K562 (cell line): ENCODE data around the gene SLC6A6. TPM values are rescaled to one million over a fixed set of nuclear protein-coding genes. Genes with fewer than 3 reads are reported as not detected.

Experiments
- ASH1L ChIP-seq: fragments of 450-650 bp; IDR thresholded peaks from 2 replicates; pipeline ENCODE4 v1.6.1; 2018; ENCODE audit warnings: borderline replicate concordance, mild to moderate bottlenecking, low read depth; ENCODE audit not compliant: partially characterized antibody
- ATF7 ChIP-seq: fragments of 450-650 bp; IDR thresholded peaks from 2 replicates; pipeline ENCODE4 v1.7.1; 2014; ENCODE audit warnings: mild to moderate bottlenecking, moderate library complexity
- MEF2A ChIP-seq: IDR thresholded peaks from 2 replicates; pipeline ENCODE4 v1.6.1; 2011; ENCODE audit warnings: low read depth, mild to moderate bottlenecking, low read length, moderate library complexity; ENCODE audit not compliant: control insufficient read depth
- MTA2 ChIP-seq: fragments of 450-650 bp; IDR thresholded peaks from 2 replicates; pipeline ENCODE4 v1.6.1; 2016; ENCODE audit warnings: low read depth
- NFYB ChIP-seq: IDR thresholded peaks from 2 replicates; pipeline ENCODE4 v1.6.1; 2011; ENCODE audit warnings: mild to moderate bottlenecking, moderate library complexity; ENCODE audit not compliant: insufficient read length; ENCODE audit errors: extremely low read depth
- NR2C2 ChIP-seq, 2 experiments: fragments of 200-800 bp in 1 of 2; sonication (Bioruptor generic) in 1 of 2; sonication (generic) in 1 of 2; formaldehyde crosslinking in 1 of 2; IDR thresholded peaks; 2 replicates each; pipeline versions ENCODE4 v1.6.1 to v1.8.0; 2016 to 2022; ENCODE audit warnings: mild to moderate bottlenecking in 1 of 2, missing compliant biosample characterization in 1 of 2, missing genetic modification characterization in 1 of 2, missing genetic modification reagents in 1 of 2
- SIN3A ChIP-seq, 2 experiments: fragments of 150-350 bp in 1 of 2; IDR thresholded peaks; 2 replicates each; pipeline ENCODE4 v1.6.1; 2011 to 2016; ENCODE audit warnings: borderline replicate concordance in 2 of 2, low read depth in 2 of 2, low read length in 2 of 2, mild to moderate bottlenecking in 2 of 2, moderate library complexity in 2 of 2; ENCODE audit not compliant: control insufficient read depth in 1 of 2
- SMARCA5 ChIP-seq: fragments of 450-650 bp; IDR thresholded peaks from 2 replicates; pipeline ENCODE4 v1.6.1; 2016
- SP1 ChIP-seq: sonication (generic); formaldehyde crosslinking; IDR thresholded peaks from 2 replicates; pipeline ENCODE4 v1.8.1; 2022; ENCODE audit warnings: mild to moderate bottlenecking, missing genetic modification reagents
- TBL1XR1 ChIP-seq, 2 experiments: IDR thresholded peaks; 2 replicates each; pipeline ENCODE4 v1.6.1; 2012; ENCODE audit warnings: improper control_type of control experiment in 2 of 2, low read length in 2 of 2, mild to moderate bottlenecking in 1 of 2
- ZKSCAN1 ChIP-seq: fragments of 150-350 bp; IDR thresholded peaks from 2 replicates; pipeline ENCODE4 v1.6.1; 2016; ENCODE audit warnings: low read depth, low read length
- ZNF263 ChIP-seq: sonication (generic); formaldehyde crosslinking; IDR thresholded peaks from 2 replicates; pipeline ENCODE4 v1.8.0; 2022; ENCODE audit warnings: mild to moderate bottlenecking, missing genetic modification reagents, borderline replicate concordance
- ZZZ3 ChIP-seq: fragments of 450-650 bp; IDR thresholded peaks from 2 replicates; pipeline ENCODE4 v1.6.1; 2016; ENCODE audit warnings: antibody characterized with exemption, mild to moderate bottlenecking, moderate library complexity
- polyA plus RNA-seq, 8 experiments: library from polyadenylated mRNA; depleted of rRNA in 4 of 8; stranded (reverse) in 5 of 8; unstranded in 3 of 8; fragments of >200 nt; fragmentation: Nextera tagmentation in 2 of 8; fragmentation: Illumina TruSeq in 1 of 8; extraction: Ambion mirVana in 2 of 8; extraction: Trizol in 1 of 8; gene quantifications; 2 replicates each; pipeline versions ENCODE4 v1.2.1 to v1.2.3, GENCODE V29; 2011 to 2014; ENCODE audit warnings: inconsistent platforms in 1 of 8, missing spikeins in 1 of 8
- total RNA-seq, 7 experiments: library from RNA; depleted of rRNA in 6 of 7; stranded (reverse); fragments of >200 nt in 6 of 7; fragmentation: Illumina TruSeq in 2 of 7; extraction: Trizol in 2 of 7; gene quantifications; 2 replicates each; pipeline versions ENCODE4 v1.2.1 to v1.2.3, GENCODE V29; 2011 to 2021; ENCODE audit warnings: low replicate concordance in 1 of 7
- TF ChIP-seq, protein P1 (sequence below): sonication (generic); formaldehyde crosslinking; IDR thresholded peaks from 2 replicates; pipeline ENCODE4 v1.9.0; 2022; ENCODE audit warnings: mild to moderate bottlenecking, missing genetic modification reagents
- TF ChIP-seq, protein P2 (sequence below): sonication (generic); formaldehyde crosslinking; IDR thresholded peaks from 2 replicates; pipeline ENCODE4 v1.8.1; 2023; ENCODE audit warnings: mild to moderate bottlenecking, missing genetic modification reagents, moderate library complexity
- TF ChIP-seq, protein P3 (sequence below), 2 experiments: IDR thresholded peaks; 2 replicates each; pipeline ENCODE4 v1.6.1; 2012; ENCODE audit warnings: improper control_type of control experiment in 2 of 2, low read depth in 2 of 2, low read length in 2 of 2, borderline replicate concordance in 1 of 2
- TF ChIP-seq, protein P4 (sequence below): sonication (generic); formaldehyde crosslinking; IDR thresholded peaks from 2 replicates; pipeline ENCODE4 v1.8.0; 2023; ENCODE audit warnings: mild to moderate bottlenecking, missing genetic modification reagents

Gene SLC6A6
- total and polyA plus RNA-seq, 9 of the 15 experiments (the other 6 are each of a cell fraction or from before 2014, with no cell fraction given): 12.3 to 203 (median 93.2) TPM

DNA sequence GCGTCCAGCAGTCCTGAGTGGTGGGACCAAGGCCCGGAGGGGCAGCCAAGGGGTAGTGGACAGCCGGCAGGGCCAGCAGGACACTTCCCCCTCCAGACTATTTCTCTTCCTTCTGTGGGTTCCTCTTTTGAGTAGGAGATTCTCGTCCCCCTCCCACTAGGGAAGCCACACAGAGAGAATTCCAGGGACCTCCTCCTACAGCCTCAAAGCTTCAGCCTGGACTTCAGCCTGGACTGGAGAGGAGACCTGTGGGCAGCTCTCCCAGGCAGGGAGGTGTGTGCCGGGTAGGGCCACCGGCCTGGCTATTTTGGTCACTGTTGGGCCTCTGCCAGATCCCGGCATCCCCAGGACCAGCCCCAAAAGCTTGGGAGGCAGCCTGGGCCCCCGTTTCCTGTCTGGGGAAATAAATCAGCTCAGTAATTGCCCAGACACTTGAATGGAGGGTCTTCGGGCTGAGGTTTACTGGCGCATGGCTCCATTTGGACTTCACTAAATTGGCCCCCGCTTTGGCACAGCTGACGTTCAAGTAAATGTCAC lies 1.3 kb downstream of the SLC6A6 start (continued):
- TF ChIP-seq, protein P1, sequence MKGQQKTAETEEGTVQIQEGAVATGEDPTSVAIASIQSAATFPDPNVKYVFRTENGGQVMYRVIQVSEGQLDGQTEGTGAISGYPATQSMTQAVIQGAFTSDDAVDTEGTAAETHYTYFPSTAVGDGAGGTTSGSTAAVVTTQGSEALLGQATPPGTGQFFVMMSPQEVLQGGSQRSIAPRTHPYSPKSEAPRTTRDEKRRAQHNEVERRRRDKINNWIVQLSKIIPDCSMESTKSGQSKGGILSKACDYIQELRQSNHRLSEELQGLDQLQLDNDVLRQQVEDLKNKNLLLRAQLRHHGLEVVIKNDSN (CRISPR knock-in tag): no peak
- TF ChIP-seq ZKSCAN1 (0 out of 2 replicates have a peak, but pooled peaks have one; percentile 29), ATF7 (no peak), MTA2 (no peak), ZNF263 (CRISPR knock-in tag) (0 out of 2 replicates have a peak, but pooled peaks have one; percentile 6), SIN3A (IDR thresholded peaks at IDR 0.05; ENCODE audit: borderline replicate concordance in 2 of 2, control insufficient read depth in 1 of 2, low read depth in 2 of 2, low read length in 2 of 2) (0 out of 4 replicates have a peak, but pooled peaks of 1 of the 2 experiments have one; percentile 38), SMARCA5 (no peak), SP1 (peak; percentile 68; the same call in 1 of the 2 replicates), ASH1L (no peak), TBL1XR1 (IDR thresholded peaks at IDR 0.05; ENCODE audit: low read length in 2 of 2) (0 out of 4 replicates have a peak, but pooled peaks of 1 of the 2 experiments have one; percentile 2), NR2C2 (CRISPR knock-in tag; IDR thresholded peaks at IDR 0.05) (no peak), NR2C2 (tag; IDR thresholded peaks at IDR 0.05) (no peak), NFYB (no peak), ZZZ3 (no peak), MEF2A (0 out of 2 replicates have a peak, but pooled peaks have one; percentile 30)
- TF ChIP-seq, protein P2, sequence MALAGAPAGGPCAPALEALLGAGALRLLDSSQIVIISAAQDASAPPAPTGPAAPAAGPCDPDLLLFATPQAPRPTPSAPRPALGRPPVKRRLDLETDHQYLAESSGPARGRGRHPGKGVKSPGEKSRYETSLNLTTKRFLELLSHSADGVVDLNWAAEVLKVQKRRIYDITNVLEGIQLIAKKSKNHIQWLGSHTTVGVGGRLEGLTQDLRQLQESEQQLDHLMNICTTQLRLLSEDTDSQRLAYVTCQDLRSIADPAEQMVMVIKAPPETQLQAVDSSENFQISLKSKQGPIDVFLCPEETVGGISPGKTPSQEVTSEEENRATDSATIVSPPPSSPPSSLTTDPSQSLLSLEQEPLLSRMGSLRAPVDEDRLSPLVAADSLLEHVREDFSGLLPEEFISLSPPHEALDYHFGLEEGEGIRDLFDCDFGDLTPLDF (CRISPR knock-in tag): no peak
- TF ChIP-seq, protein P3, sequence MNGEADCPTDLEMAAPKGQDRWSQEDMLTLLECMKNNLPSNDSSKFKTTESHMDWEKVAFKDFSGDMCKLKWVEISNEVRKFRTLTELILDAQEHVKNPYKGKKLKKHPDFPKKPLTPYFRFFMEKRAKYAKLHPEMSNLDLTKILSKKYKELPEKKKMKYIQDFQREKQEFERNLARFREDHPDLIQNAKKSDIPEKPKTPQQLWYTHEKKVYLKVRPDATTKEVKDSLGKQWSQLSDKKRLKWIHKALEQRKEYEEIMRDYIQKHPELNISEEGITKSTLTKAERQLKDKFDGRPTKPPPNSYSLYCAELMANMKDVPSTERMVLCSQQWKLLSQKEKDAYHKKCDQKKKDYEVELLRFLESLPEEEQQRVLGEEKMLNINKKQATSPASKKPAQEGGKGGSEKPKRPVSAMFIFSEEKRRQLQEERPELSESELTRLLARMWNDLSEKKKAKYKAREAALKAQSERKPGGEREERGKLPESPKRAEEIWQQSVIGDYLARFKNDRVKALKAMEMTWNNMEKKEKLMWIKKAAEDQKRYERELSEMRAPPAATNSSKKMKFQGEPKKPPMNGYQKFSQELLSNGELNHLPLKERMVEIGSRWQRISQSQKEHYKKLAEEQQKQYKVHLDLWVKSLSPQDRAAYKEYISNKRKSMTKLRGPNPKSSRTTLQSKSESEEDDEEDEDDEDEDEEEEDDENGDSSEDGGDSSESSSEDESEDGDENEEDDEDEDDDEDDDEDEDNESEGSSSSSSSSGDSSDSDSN (IDR thresholded peaks at IDR 0.05; ENCODE audit: borderline replicate concordance in 1 of 2, low read depth in 2 of 2, low read length in 2 of 2): 0 out of 4 replicates have a peak, but pooled peaks of 1 of the 2 experiments have one; percentile 43
- TF ChIP-seq, protein P4, sequence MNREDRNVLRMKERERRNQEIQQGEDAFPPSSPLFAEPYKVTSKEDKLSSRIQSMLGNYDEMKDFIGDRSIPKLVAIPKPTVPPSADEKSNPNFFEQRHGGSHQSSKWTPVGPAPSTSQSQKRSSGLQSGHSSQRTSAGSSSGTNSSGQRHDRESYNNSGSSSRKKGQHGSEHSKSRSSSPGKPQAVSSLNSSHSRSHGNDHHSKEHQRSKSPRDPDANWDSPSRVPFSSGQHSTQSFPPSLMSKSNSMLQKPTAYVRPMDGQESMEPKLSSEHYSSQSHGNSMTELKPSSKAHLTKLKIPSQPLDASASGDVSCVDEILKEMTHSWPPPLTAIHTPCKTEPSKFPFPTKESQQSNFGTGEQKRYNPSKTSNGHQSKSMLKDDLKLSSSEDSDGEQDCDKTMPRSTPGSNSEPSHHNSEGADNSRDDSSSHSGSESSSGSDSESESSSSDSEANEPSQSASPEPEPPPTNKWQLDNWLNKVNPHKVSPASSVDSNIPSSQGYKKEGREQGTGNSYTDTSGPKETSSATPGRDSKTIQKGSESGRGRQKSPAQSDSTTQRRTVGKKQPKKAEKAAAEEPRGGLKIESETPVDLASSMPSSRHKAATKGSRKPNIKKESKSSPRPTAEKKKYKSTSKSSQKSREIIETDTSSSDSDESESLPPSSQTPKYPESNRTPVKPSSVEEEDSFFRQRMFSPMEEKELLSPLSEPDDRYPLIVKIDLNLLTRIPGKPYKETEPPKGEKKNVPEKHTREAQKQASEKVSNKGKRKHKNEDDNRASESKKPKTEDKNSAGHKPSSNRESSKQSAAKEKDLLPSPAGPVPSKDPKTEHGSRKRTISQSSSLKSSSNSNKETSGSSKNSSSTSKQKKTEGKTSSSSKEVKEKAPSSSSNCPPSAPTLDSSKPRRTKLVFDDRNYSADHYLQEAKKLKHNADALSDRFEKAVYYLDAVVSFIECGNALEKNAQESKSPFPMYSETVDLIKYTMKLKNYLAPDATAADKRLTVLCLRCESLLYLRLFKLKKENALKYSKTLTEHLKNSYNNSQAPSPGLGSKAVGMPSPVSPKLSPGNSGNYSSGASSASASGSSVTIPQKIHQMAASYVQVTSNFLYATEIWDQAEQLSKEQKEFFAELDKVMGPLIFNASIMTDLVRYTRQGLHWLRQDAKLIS (CRISPR knock-in tag): peak; percentile 73; the same call in 1 of the 2 replicates
